AG04450 (cell line): ENCODE data around the gene ASB13. TPM values are rescaled to one million over a fixed set of nuclear protein-coding genes. Genes with fewer than 3 reads are reported as not detected.

ENCODE experiments used
- CTCF ChIA-PET: fragments of 300-600, 350-600 bp; formaldehyde crosslinking; extraction: SDS; loops from one replicate; lab custom pipeline; 2022; ENCODE audit warnings: antibody characterized with exemption, inconsistent platforms; lab: Charles Lee
- POLR2A ChIA-PET: fragments of 350-600 bp; formaldehyde crosslinking; extraction: SDS; loops from one replicate; lab custom pipeline; 2021; ENCODE audit warnings: antibody characterized with exemption, inconsistent platforms; lab: Yijun Ruan, JAX
- DNase-seq: peaks from one replicate; pipeline ENCODE4 v3.0.0-alpha.2; 2011; ENCODE audit warnings: low read depth, low spot score
- H3K27ac ChIP-seq: one replicate; pipeline ENCODE4 v1.5.1; 2012; ENCODE audit warnings: low read depth, low read length, control low read depth
- H3K27me3 ChIP-seq: one replicate; pipeline ENCODE4 v1.6.0; 2012; ENCODE audit warnings: low read length; ENCODE audit not compliant: control insufficient read depth, insufficient read depth
- H3K4me3 ChIP-seq: 2 replicates; pipeline ENCODE4 v1.5.1; 2011; ENCODE audit warnings: mild to moderate bottlenecking, low read depth, low read length, control low read depth
- H3K9me3 ChIP-seq: 2 replicates; pipeline ENCODE4 v1.5.1; 2012; ENCODE audit warnings: low read length; ENCODE audit not compliant: control insufficient read depth, insufficient read depth
- polyA plus RNA-seq: library from polyadenylated mRNA; depleted of rRNA; stranded (reverse); fragments of >200 nt; gene quantifications from 2 replicates; pipeline ENCODE4 v1.2.3, GENCODE V29; 2011
- TF ChIP-seq, protein P1 (sequence below): IDR thresholded peaks from 2 replicates; pipeline ENCODE4 v1.5.1; 2011; ENCODE audit warnings: low read depth, low read length, control low read depth, inconsistent platforms

ASB13 gene
- polyA plus RNA-seq, 1 experiment, result 4.0 TPM

DNA sequence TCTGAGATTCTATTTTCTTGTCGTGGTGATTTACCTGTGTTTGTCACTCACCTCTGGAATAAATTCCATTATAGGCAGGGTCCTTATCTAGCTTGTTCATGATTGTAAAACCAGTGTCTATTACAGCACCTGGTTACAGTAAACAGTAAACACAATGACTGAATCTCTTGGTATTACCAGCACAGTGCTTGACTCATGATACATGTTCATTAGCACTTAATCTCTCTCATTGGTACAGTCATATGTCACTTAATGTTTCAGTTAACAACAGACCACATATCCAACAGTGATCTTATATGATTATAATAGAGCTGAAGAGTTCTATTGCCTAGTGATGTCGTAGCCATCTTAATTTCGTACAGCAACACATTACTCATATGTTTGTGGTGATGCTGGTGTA lies 16.7 kb upstream of the ASB13 start:
- POLR2A ChIA-PET, result no interaction called here
- Histone ChIP-seq H3K4me3 (no peak overlapping the region), H3K27me3 (no peaks in the 10 kb centered on the region), H3K9me3 (no peaks in the 10 kb centered on the region), H3K27ac (no peak overlapping the region)
- no peak for DNase-seq
- CTCF ChIA-PET, result interaction anchor here (0.6 to 2.1 kb wide), 2 partner anchors 61 to 80 kb away, joined by 4 to 5 read pairs; no protein-coding TSS in a partner anchor
- TF ChIP-seq, protein P1, sequence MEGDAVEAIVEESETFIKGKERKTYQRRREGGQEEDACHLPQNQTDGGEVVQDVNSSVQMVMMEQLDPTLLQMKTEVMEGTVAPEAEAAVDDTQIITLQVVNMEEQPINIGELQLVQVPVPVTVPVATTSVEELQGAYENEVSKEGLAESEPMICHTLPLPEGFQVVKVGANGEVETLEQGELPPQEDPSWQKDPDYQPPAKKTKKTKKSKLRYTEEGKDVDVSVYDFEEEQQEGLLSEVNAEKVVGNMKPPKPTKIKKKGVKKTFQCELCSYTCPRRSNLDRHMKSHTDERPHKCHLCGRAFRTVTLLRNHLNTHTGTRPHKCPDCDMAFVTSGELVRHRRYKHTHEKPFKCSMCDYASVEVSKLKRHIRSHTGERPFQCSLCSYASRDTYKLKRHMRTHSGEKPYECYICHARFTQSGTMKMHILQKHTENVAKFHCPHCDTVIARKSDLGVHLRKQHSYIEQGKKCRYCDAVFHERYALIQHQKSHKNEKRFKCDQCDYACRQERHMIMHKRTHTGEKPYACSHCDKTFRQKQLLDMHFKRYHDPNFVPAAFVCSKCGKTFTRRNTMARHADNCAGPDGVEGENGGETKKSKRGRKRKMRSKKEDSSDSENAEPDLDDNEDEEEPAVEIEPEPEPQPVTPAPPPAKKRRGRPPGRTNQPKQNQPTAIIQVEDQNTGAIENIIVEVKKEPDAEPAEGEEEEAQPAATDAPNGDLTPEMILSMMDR, result no peak

- Histone ChIP-seq H3K27me3 (no peaks in the 10 kb centered on the region), H3K27ac (no peak overlapping the region), H3K9me3 (no peaks in the 10 kb centered on the region), H3K4me3 (no peak overlapping the region)
- TF ChIP-seq, protein P1, result no peak
- CTCF ChIA-PET, result no interaction called here
- POLR2A ChIA-PET, result no interaction called here
- no peak for DNase-seq
These were observed 15.5 kb upstream of the ASB13 start for GRCh38 chr10:5681930-5682329.

- POLR2A ChIA-PET, result no interaction called here
- Histone ChIP-seq H3K27ac (no peak overlapping the region), H3K9me3 (no peaks in the 10 kb centered on the region), H3K27me3 (peaks cover 2% of the 10 kb centered on the region), H3K4me3 (no peak overlapping the region)
- TF ChIP-seq, protein P1, result peak; percentile 32; the same call in 1 of the 2 replicates
- CTCF ChIA-PET, result interaction anchor here (0.5 to 1.6 kb wide), 3 partner anchors 49 to 194 kb away, joined by 3 to 5 read pairs (median 3); no protein-coding TSS in a partner anchor
- no peak for DNase-seq
These were observed 13.2 kb upstream of the ASB13 start for GRCh38 chr10:5679606-5680005.

DNA sequence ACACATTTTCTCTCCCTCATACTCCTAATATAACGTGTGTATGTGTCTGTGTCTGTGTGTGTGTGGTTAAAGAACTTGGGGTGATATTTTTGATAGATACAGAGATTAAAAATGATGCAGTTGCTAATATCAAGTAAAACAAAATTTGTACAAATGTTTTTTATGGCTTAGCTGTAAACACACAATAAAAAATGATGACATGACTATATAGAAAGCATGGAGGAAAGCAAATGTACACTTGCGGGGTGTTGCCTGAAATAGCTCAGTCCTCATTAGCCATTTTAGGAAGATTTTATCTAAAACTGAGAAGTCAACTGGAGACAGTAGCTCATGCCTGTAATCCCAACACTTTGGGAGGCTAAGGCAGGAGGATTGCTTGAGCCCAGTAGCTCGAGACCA lies 12.6 kb upstream of the ASB13 start:
- peaks cover 3% of the 10 kb centered on the region; the same call in 1 of the 2 replicates for H3K9me3 ChIP-seq
- ChIA-PET CTCF (interaction anchor here (0.5 to 0.9 kb wide), 2 partner anchors 56 to 195 kb away, joined by 3 to 5 read pairs; no protein-coding TSS in a partner anchor), POLR2A (no interaction called here)
- TF ChIP-seq, protein P1, result no peak
- no peak overlapping the region for H3K27ac ChIP-seq
- no peak overlapping the region for H3K4me3 ChIP-seq
- no peak for DNase-seq
- H3K27me3 ChIP-seq, result peaks cover 2% of the 10 kb centered on the region

DNA sequence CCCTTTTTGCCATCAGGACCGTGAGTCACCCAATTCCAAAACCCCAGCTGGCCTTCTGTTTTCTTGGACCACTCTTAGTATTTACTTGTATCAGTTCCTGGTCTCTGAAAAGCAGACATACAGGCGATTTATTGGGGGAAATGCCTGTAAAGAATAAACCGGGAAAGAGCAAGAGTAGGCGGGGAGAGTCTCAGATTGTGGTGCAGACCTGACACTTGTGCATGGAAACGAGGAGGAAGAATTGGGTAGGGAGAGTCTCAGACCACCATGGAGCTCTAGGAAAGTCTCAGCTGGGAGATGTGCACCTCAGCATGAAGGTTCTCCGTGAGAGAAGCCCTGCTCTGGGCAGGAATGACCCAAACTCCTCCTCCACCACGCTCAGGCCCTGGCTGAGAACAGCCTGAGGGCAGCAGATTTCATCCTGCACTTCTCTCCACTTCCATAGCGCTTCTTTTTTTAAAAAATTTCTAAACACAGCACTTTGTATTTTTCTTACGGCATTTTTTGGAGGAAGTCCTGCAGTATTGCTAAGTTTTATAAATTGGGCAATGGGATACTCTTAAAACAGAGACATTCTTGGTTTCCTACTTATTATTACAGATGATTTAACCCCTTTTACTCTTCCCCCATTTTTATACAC lies 12.1 kb upstream of the ASB13 start:
- ChIA-PET POLR2A (interaction anchor here (0.6 kb wide), 1 partner anchor 14 kb away, joined by 3 read pairs; no protein-coding TSS in a partner anchor), CTCF (interaction anchor here (0.9 kb wide), 1 partner anchor 55 kb away, joined by 5 read pairs; no protein-coding TSS in a partner anchor)
- H3K4me3 ChIP-seq, result no peak overlapping the region
- no peak overlapping the region for H3K27ac ChIP-seq
- no peak for DNase-seq
- H3K27me3 ChIP-seq, result peaks cover 2% of the 10 kb centered on the region
- peaks cover 7% of the 10 kb centered on the region for H3K9me3 ChIP-seq
- TF ChIP-seq, protein P1, result no peak
